HuH-7.5 (cell line): ENCODE data around the gene LRRC8E.
"Not testable (repeated sequence)": the region's sequence is repeated elsewhere in the genome, so short reads cannot be mapped to it uniquely, and the experiment has no call there.

Experiments
- DNase-seq: peaks from one replicate; pipeline ENCODE4 v3.0.0; 2011; ENCODE audit warnings: low spot score

Gene LRRC8E

GRCh38 chr19:7908742-7909461 lies 20.6 kb downstream of the LRRC8E start:
- no peak for DNase-seq

- DNase-seq: no peak
These were observed 21.3 kb downstream of the LRRC8E start for GRCh38 chr19:7909471-7910067.

GRCh38 chr19:7910321-7911161 lies 22.2 kb downstream of the LRRC8E start:
- no peak for DNase-seq

- no peak for DNase-seq
These were observed 23.3 kb downstream of the LRRC8E start for GRCh38 chr19:7911508-7912143.

GRCh38 chr19:7912144-7912696 lies 23.9 kb downstream of the LRRC8E start:
- DNase-seq: no peak

GRCh38 chr19:7912697-7913564 lies 24.6 kb downstream of the LRRC8E start:
- DNase-seq: no peak

GRCh38 chr19:7913652-7914051 lies 25.3 kb downstream of the LRRC8E start:
- DNase-seq: no peak

- no peak for DNase-seq
These were observed 25.8 kb downstream of the LRRC8E start for GRCh38 chr19:7914099-7914498.

GRCh38 chr19:7914598-7915045 lies 26.3 kb downstream of the LRRC8E start, which contains the start of gene TGFBR3L:
Gene TGFBR3L, plus strand, starts transcription at chr19:7914830.
- DNase-seq: no peak

- DNase-seq: peak; percentile 50
These were observed 27.2 kb downstream of the LRRC8E start for GRCh38 chr19:7915250-7916102.

- DNase-seq: peak; percentile 78
These were observed 28.0 kb downstream of the LRRC8E start for GRCh38 chr19:7916103-7916954.

- DNase-seq: peak; percentile 75
These were observed 28.6 kb downstream of the LRRC8E start for GRCh38 chr19:7916955-7917266.

- DNase-seq: peak; percentile 93
These were observed 29.2 kb downstream of the LRRC8E start for GRCh38 chr19:7917267-7918061.

GRCh38 chr19:7918062-7918614 lies 29.8 kb downstream of the LRRC8E start:
- DNase-seq: not testable (repeated sequence)

- peak; percentile 65 for DNase-seq
These were observed 30.5 kb downstream of the LRRC8E start for GRCh38 chr19:7918615-7919421.

GRCh38 chr19:7919610-7920518 lies 31.6 kb downstream of the LRRC8E start, which contains the start of gene SNAPC2:
Gene SNAPC2, plus strand, starts transcription at chr19:7920338. Its CDS starts 29 bp downstream, at chr19:7920367.
- DNase-seq: peak; percentile 94
